Nephron (organoid): ENCODE results near the gene MPST.

Experiments used
- H3K27ac Mint-ChIP-seq, 3 experiments: 2 replicates each; pipeline ENCODE4 v1.8.0; 2020; ENCODE audit warnings: mixed read lengths in 3 of 3, mild to moderate bottlenecking in 2 of 3, moderate library complexity in 1 of 3
- H3K27me3 Mint-ChIP-seq: 2 replicates; pipeline ENCODE4 v1.8.0; 2021; ENCODE audit warnings: low read depth, mild to moderate bottlenecking, moderate library complexity, mixed read lengths
- H3K36me3 Mint-ChIP-seq: 2 replicates; pipeline ENCODE4 v1.8.0; 2020; ENCODE audit warnings: low read depth, mixed read lengths
- H3K4me1 Mint-ChIP-seq: 2 replicates; pipeline ENCODE4 v1.8.0; 2020; ENCODE audit warnings: mixed read lengths
- H3K4me3 Mint-ChIP-seq, 3 experiments: 2 replicates each; pipeline ENCODE4 v1.8.0; 2020; ENCODE audit warnings: mild to moderate bottlenecking in 3 of 3, mixed read lengths in 3 of 3, moderate library complexity in 2 of 3
- H3K9me3 Mint-ChIP-seq: 2 replicates; pipeline ENCODE4 v1.8.0; 2020; ENCODE audit warnings: mixed read lengths
- TF ChIP-seq, protein P1 (sequence below), 3 experiments: fragments of 200-600 bp; sonication (generic); IDR thresholded peaks; one replicate each; pipeline ENCODE4 v1.5.0; 2021; ENCODE audit warnings: antibody characterized with exemption in 3 of 3; ENCODE audit not compliant: unreplicated experiment in 3 of 3

The MPST gene

DNA sequence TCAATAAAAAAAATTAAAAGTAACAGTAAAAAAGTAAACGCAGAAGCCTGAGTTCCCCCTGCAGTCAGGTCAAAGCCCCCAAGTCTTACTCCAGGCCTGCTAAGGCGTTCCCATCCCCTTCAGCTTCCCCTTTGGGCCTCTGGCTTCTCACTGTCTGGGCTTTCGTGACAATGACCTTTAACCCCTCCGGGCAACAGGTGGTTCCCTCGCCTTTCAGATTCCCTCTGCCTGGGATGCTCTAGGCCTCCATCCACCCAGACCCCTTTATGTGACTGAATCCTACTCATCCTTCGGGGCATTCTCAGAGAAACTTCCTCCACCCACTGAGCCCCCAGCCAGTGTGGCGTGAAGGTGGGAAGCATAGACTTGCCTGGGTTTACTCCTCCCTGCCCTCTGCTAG lies 8.0 kb downstream of the MPST start:
- H3K27ac Mint-ChIP-seq = no peak overlapping the region
- TF ChIP-seq, protein P1, sequence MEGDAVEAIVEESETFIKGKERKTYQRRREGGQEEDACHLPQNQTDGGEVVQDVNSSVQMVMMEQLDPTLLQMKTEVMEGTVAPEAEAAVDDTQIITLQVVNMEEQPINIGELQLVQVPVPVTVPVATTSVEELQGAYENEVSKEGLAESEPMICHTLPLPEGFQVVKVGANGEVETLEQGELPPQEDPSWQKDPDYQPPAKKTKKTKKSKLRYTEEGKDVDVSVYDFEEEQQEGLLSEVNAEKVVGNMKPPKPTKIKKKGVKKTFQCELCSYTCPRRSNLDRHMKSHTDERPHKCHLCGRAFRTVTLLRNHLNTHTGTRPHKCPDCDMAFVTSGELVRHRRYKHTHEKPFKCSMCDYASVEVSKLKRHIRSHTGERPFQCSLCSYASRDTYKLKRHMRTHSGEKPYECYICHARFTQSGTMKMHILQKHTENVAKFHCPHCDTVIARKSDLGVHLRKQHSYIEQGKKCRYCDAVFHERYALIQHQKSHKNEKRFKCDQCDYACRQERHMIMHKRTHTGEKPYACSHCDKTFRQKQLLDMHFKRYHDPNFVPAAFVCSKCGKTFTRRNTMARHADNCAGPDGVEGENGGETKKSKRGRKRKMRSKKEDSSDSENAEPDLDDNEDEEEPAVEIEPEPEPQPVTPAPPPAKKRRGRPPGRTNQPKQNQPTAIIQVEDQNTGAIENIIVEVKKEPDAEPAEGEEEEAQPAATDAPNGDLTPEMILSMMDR (IDR thresholded peaks at IDR 0.05; ENCODE audit: unreplicated experiment in 3 of 3) = no peak

DNA sequence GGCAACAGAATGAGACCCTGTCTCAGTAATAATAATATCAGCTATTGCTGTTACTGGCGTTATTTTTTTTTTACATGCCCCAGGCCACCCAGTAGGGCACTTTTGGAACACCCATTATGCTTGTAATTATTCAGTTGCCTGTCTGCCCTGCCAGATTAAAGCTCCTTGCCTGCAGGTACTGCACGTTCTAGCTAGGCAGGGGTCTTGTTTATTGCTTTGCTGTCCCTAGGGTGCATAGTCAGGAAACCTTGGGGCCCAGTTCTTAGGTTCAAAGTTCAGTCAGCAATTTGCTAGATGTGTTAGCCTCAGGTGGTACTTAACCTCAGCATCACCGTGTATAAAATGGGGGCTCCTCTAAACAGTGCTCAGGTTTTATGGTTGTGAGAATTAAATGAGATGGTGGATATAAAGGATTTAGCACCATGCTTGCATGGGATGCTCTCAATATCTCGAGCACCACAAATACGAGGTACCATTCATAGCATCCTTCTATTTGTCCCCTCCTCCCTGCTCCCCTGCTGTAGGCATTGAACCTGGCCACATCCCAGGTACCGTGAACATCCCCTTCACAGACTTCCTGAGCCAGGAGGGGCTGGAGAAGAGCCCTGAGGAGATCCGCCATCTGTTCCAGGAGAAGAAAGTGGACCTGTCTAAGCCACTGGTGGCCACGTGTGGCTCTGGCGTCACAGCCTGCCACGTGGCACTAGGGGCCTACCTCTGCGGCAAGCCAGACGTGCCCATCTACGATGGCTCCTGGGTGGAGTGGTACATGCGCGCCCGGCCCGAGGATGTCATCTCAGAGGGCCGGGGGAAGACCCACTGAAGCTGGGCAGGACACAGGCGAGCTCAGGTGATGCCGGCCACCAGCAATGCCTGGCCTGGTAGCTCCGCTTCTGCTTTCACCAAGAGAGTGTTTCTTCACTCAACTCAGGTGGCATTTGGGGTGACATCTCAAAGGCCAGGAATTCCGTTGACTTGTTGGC lies 9.4 kb downstream of the MPST start:
- Mint-ChIP-seq H3K36me3 (peaks cover 34% of the 10 kb centered on the region), H3K4me1 (peaks cover 4% of the 10 kb centered on the region), H3K9me3 (no peaks in the 10 kb centered on the region), H3K27me3 (peaks cover 4% of the 10 kb centered on the region), H3K4me3 (no peak overlapping the region), H3K27ac (no peak overlapping the region)
- TF ChIP-seq, protein P1 (IDR thresholded peaks at IDR 0.05; ENCODE audit: unreplicated experiment in 3 of 3) = no peak

More for the DNA sequence above, 8.0 kb downstream of the MPST start:
- peaks cover 38% of the 10 kb centered on the region for H3K36me3 Mint-ChIP-seq
- H3K9me3 Mint-ChIP-seq = no peaks in the 10 kb centered on the region
- H3K4me3 Mint-ChIP-seq = no peak overlapping the region
- no peaks in the 10 kb centered on the region for H3K4me1 Mint-ChIP-seq
- peaks cover 4% of the 10 kb centered on the region for H3K27me3 Mint-ChIP-seq

DNA sequence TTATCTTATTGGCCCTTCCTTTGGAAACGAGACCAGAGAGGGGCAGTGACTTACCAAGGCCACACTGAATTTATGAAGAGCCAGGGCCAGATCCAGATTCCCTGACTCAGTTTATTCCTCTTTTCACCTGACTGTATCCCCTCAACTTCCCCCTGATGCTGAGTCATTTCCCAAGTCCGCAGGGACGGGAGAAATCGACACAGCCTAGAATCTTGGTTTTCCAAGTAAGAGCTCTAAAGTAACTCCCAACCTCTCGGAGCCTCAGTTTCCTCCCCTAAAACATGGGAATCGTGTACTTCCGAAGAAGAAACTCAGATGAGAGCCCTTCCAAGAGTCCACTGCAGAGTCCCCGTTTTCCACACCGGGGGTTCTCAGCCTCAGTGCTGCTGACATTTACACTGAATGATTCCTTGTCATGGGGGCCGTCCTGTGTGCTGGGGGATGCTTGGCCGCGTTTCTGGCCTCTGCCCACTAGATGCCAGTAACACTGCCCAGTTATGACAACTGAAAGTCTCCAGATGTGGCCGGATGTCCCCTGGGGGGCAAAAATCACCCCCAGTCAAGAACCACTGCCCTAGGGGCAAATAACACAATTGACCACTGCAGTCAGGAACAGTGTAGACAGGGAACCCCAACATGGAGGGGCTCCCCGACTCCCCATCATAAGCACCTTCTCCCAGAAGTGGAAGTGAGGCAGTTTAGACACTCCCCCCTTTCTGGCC lies 11.2 kb downstream of the MPST start:
- TF ChIP-seq, protein P1 (IDR thresholded peaks at IDR 0.05; ENCODE audit: unreplicated experiment in 3 of 3) = no peak
- Mint-ChIP-seq H3K27ac (peak overlapping the region in 1 of 3 experiments; percentile 32), H3K9me3 (no peaks in the 10 kb centered on the region), H3K36me3 (peaks cover 23% of the 10 kb centered on the region), H3K27me3 (peaks cover 4% of the 10 kb centered on the region), H3K4me1 (peaks cover 4% of the 10 kb centered on the region), H3K4me3 (no peak overlapping the region)

- Mint-ChIP-seq H3K36me3 (peaks cover 16% of the 10 kb centered on the region), H3K4me1 (peaks cover 4% of the 10 kb centered on the region), H3K27ac (peak overlapping the region; percentile 34 to 89 (median 77)), H3K4me3 (no peak overlapping the region), H3K27me3 (peaks cover 4% of the 10 kb centered on the region), H3K9me3 (no peaks in the 10 kb centered on the region)
- TF ChIP-seq, protein P1 (IDR thresholded peaks at IDR 0.05; ENCODE audit: unreplicated experiment in 3 of 3) = no peak
Measured at GRCh38 chr22:37032134-37032534, 12.6 kb downstream of the MPST start.

DNA sequence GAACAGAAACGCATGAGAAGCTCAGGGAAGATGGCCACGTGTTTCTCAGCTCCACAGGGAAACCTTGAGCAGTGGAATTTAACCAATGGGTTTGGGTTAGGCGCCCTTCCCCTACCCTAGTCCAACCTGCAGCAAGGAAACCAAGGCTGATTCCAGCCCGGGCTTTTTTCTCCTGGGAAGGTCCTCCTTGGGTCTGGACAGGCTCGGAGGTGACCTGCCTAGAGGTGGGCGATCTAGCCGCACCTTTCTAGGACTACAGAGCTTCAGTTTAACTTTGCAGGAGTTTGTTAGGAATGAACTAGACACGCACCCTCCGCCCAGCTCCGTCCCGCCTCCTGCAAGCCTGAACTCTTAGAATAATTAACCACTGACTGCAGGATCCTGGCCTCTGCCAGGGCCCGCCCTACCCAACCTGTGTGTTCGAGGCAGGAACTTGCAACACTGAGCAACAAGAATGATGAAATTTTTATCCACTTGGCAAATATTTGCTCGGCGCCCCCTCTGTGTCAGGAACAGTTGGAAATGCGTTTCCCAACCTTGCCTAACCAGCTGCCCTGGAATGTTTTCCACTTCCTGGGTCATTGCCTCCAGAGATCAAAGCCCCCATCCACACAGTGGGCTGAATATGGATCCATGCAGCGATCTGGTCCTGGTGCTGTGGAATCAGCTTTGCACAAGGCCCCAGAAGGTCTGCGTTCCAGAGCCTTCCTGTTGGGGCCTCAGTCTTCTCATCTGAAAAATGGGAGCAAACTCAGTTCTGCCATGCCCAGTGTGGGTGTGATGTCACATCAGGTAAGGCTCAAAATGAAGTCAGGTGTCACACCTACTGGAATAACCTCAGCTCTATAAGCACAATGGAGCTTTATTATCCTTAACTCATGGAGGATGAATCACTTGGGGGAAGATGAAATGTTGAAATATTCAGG lies 13.3 kb downstream of the MPST start:
- TF ChIP-seq, protein P1 (IDR thresholded peaks at IDR 0.05; ENCODE audit: unreplicated experiment in 3 of 3) = no peak
- H3K4me3 Mint-ChIP-seq = no peak overlapping the region
- H3K9me3 Mint-ChIP-seq = no peaks in the 10 kb centered on the region
- H3K27ac Mint-ChIP-seq = peak overlapping the region; percentile 34 to 89 (median 77)
- peaks cover 13% of the 10 kb centered on the region for H3K36me3 Mint-ChIP-seq
- peaks cover 8% of the 10 kb centered on the region for H3K4me1 Mint-ChIP-seq
- peaks cover 7% of the 10 kb centered on the region for H3K27me3 Mint-ChIP-seq
